Left lobe of liver (tissue), 2 donors: ENCODE results near the gene SLC1A7. TPM values are rescaled to one million over a fixed set of nuclear protein-coding genes. Genes with fewer than 3 reads are reported as not detected.
A peak's percentile ranks its signal among the peaks of the same experiment; 100 is the strongest.

Source experiments
- ATAC-seq: fragments of 200-7000 bp; cut with Tn5 transposase; one replicate; pipeline ENCODE4 v1.9.1; 2020; ENCODE audit warnings: mild to moderate bottlenecking, moderate library complexity
- DNase-seq: peaks from one replicate; pipeline ENCODE4 v3.0.0-alpha.2; 2020; ENCODE audit warnings: low spot score
- total RNA-seq: library from RNA; stranded (reverse); gene quantifications from one replicate; pipeline ENCODE4 v1.2.1, GENCODE V29; 2021
- donor health status: DM: no; HTN: no; CAD: no; lungs with moderate emphysema.
- donor health status: DM: no; HTN: yes; CAD: no.

Gene SLC1A7
- total RNA-seq, 1 donor from 2014 or later, result 0.35 TPM

GRCh38 chr1:53093451-53093754, 49.0 kb downstream of the SLC1A7 start:
- ATAC-seq, result no peak
- DNase-seq, result no peak

DNA sequence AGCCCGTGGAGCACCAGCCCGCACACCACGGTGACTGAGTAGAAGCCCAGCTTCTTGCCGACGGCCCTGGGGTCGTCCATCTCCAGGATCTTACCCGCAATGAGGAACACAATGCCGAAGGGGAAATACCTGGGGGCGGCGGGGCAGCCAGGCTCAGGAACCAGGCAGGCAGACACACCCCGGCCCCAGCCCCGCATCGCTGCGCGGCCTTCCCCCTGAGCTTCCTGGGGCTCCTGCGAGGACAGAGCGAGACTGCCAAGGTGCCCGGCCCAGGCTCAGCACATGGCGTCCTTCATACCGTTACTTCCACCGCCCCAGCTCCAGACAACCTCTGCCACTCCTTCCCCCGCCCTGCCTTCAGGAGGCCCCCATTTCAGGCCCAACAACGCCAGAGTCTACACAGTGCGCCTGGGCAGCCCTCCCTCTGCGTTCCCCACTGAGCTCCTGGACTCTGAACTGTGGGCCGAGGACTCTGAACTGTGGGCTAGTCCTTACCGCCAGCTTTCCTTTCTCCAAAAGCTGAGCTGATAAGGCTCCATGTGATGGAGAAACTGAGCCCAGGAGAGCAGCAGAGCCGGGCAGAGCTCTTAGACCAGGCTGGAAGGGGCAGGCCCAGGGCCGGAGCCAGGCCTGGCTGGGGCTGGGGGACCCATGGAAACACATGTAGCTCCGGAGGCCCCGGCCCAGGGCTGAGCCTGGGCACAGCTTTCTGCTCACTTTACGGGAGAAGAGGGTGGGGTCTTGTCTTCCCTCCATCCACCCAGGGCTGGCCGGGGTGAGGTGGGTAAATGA, 49.6 kb downstream of the SLC1A7 start:
- peak; percentile 6 for ATAC-seq
- no peak for DNase-seq

- ATAC-seq, result peak; percentile 87
These were observed 50.4 kb downstream of the SLC1A7 start for GRCh38 chr1:53091841-53092645.

GRCh38 chr1:53090227-53091147, 52.0 kb downstream of the SLC1A7 start:
- no peak for DNase-seq
- peak; percentile 11 for ATAC-seq

More at GRCh38 chr1:53091841-53092645, 50.4 kb downstream of the SLC1A7 start:
- DNase-seq, result peak; percentile 93

- DNase-seq (peak; percentile 73), ATAC-seq (peak; percentile 74)
These were observed 52.8 kb downstream of the SLC1A7 start for GRCh38 chr1:53089478-53090226.

- DNase-seq (no peak), ATAC-seq (no peak)
These were observed 53.7 kb downstream of the SLC1A7 start for GRCh38 chr1:53088616-53089300.

DNA sequence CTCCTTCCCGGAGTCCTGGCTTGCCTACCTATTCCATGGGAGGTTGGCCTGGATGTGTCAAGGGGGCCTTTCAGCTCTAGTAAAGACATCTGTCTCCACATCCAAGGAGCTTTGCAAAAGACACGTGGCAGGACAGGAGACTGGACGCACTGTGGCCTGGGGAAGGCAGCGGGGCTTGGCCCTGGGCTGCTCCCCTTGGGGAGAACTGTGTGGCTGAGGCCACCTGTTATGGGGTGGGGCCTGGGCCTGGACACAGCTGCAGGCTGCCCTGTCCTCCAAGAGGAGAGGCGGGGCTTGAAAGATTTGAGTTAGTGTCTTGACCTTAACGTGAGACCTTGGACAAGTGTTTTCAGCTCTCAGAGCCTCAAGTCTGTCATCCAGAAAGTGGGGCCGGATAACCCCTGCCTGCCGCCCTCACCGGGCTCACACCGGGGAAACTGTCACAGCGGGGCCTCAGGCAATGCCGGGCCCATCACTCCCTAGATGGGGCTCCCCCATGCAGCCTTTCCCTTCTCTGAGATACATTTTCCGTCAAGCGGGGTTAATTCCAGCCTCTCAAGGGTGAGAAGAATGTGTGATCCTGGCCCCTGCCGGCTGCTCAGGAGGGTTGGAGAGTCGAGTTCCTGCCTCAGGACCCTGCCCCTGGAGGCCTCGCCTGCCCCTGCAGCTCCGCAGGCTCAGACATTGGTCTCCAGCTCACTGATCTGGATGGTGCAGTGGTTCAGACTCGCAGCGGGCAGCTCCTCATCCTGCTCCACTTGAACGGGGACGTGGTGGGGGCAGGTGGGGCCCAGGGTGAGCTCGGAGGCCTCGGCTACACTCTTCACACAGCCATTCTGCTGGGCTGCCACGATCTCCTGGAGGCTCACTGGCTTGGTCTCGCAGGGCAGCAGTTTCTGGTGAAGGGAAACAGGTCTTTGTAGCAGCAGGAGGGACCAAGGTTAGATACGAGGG, 54.8 kb downstream of the SLC1A7 start:
- ATAC-seq (no peak), DNase-seq (no peak)

DNA sequence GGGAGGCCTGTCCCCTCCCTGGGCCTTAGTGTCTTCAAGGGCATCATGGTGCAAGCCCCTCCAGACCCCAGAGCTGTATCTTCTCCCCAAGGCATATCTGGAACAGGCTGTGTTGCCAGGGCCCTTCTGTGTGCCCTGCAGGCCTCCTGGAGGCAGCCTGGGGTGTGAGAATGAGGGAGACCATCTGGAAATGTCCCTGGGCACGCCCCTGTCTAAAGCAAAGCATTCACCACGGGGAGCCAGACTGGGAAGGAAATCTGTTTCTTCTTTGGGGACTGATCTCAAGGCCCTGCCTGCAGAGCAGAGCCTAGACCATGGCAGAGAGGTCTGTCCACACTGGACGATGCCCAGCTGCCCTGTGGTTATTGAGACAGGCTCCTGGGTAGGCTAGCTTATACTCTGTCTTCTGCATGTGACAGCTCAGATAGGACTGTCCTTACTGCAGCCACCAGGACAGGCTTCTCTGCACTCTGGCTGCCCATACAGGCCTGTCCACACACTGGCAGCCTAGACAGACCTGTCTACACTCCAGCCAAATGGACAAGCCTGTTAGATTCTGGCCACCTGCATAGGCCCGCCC, 55.9 kb downstream of the SLC1A7 start:
- ATAC-seq (peak; percentile 32), DNase-seq (no peak)

DNA sequence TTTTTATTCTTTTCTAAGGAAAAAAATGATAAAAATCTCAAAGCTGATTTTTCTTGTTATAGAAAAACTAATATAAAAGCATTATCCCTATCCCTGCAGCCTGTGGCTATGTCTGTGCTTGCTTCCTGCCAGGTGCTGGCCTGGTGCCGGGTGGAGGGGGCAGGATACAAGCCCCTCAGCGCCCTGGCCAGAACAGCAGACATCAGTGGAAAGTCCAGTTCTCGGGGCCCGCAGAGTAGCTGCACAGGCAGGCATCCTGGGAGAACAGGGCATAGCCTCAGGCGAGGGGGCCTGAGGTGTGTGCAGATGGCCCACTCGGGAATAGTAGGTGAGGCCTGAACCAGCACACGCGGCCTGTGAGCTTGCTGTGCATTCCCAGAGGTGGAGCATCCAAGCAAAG, 57.0 kb downstream of the SLC1A7 start:
- ATAC-seq (no peak), DNase-seq (no peak)

GRCh38 chr1:53084589-53084971, 57.9 kb downstream of the SLC1A7 start:
- DNase-seq (no peak), ATAC-seq (no peak)

GRCh38 chr1:53083636-53084588, 58.5 kb downstream of the SLC1A7 start:
- DNase-seq (no peak), ATAC-seq (no peak)

- DNase-seq, result no peak
These were observed 59.5 kb downstream of the SLC1A7 start for GRCh38 chr1:53082826-53083455.

GRCh38 chr1:53081384-53082066, 60.9 kb downstream of the SLC1A7 start:
- no peak for DNase-seq
- ATAC-seq, result no peak

More at GRCh38 chr1:53082826-53083455, 59.5 kb downstream of the SLC1A7 start:
- no peak for ATAC-seq

DNA sequence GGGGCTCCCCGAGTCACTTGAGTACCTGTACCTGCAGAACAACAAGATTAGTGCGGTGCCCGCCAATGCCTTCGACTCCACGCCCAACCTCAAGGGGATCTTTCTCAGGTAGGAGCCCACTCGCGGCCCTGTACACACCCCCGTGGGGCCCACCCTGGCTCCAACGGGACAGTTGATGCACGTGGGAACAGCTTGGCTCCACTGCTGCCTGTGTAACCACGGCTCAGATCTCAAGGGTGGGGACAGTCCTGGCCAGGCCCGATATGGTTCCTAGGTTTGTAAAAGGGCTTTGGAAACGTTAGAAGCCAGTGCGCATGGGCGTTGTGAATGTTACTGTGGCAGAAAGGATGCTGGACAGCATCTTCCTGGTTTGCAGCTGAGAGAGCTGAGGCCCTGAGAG, 61.7 kb downstream of the SLC1A7 start:
- ATAC-seq, result no peak
- DNase-seq, result no peak

DNA sequence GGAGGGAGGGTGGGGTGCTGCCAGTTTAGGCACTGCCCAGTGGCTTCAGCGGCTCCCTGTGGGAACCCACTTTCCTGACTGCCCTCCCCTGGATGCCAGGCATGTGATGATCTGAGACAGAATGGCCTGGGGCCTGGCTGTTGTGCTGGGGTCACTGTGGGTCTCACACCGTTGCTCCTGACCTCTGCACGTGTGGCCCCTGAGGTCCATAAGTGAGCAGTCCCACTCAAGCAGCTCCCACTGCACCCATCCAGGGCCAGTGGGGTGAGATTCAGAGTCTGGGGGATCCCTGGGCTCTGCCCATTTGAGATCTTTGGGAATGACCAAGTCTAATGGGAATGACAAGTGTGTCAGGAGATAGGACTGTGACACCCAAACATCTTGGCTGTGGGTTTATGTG, 62.4 kb downstream of the SLC1A7 start:
- ATAC-seq (no peak), DNase-seq (no peak)

- ATAC-seq, result no peak
- DNase-seq, result no peak
These were observed 63.2 kb downstream of the SLC1A7 start for GRCh38 chr1:53079251-53079650.
